ENCODE results near the gene STEAP2.

STEAP2 gene

GRCh38 chr7:90192876-90193750 lies 18.4 kb upstream of the STEAP2 start:
- no peak for DNase-seq (ENCODE audit: low spot score)

- DNase-seq (ENCODE audit: low spot score): no peak
Measured at GRCh38 chr7:90194911-90195809, 16.4 kb upstream of the STEAP2 start.

GRCh38 chr7:90201500-90202195 lies 9.9 kb upstream of the STEAP2 start:
- no peak for DNase-seq (ENCODE audit: low spot score)

- no peak for DNase-seq (ENCODE audit: low spot score)
Measured at GRCh38 chr7:90207956-90208355, 3.6 kb upstream of the STEAP2 start.

- DNase-seq (ENCODE audit: low spot score): no peak
Measured at GRCh38 chr7:90209776-90210175, 1.8 kb upstream of the STEAP2 start.

GRCh38 chr7:90210475-90210874 lies 1.1 kb upstream of the STEAP2 start:
- no peak for DNase-seq (ENCODE audit: low spot score)

GRCh38 chr7:90210981-90211380 lies 559 bp upstream of the STEAP2 start:
- DNase-seq (ENCODE audit: low spot score): peak; percentile 21

- DNase-seq (ENCODE audit: low spot score): no peak
Measured at GRCh38 chr7:90212149-90212495, 582 bp downstream of the STEAP2 start.

- no peak for DNase-seq (ENCODE audit: low spot score)
Measured at GRCh38 chr7:90213521-90213920, 2.0 kb downstream of the STEAP2 start.

GRCh38 chr7:90216080-90216674 lies 4.6 kb downstream of the STEAP2 start:
- no peak for DNase-seq (ENCODE audit: low spot score)

- DNase-seq (ENCODE audit: low spot score): no peak
Measured at GRCh38 chr7:90216771-90217170, 5.2 kb downstream of the STEAP2 start.

- DNase-seq (ENCODE audit: low spot score): no peak
Measured at GRCh38 chr7:90222390-90222789, 10.8 kb downstream of the STEAP2 start.

- no peak for DNase-seq (ENCODE audit: low spot score)
Measured at GRCh38 chr7:90222811-90223725, 11.5 kb downstream of the STEAP2 start.

- no peak for DNase-seq (ENCODE audit: low spot score)
Measured at GRCh38 chr7:90224195-90224594, 12.7 kb downstream of the STEAP2 start.

- DNase-seq (ENCODE audit: low spot score): no peak
Measured at GRCh38 chr7:90225181-90225580, 13.6 kb downstream of the STEAP2 start.

GRCh38 chr7:90225601-90226000 lies 14.1 kb downstream of the STEAP2 start:
- DNase-seq (ENCODE audit: low spot score): no peak

- DNase-seq (ENCODE audit: low spot score): no peak
Measured at GRCh38 chr7:90227259-90227658, 15.7 kb downstream of the STEAP2 start.

- no peak for DNase-seq (ENCODE audit: low spot score)
Measured at GRCh38 chr7:90229682-90230081, 18.1 kb downstream of the STEAP2 start.

- no peak for DNase-seq (ENCODE audit: low spot score)
Measured at GRCh38 chr7:90230834-90231233, 19.3 kb downstream of the STEAP2 start.

- DNase-seq (ENCODE audit: low spot score): no peak
Measured at GRCh38 chr7:90231304-90231703, 19.8 kb downstream of the STEAP2 start.

GRCh38 chr7:90232430-90232829 lies 20.9 kb downstream of the STEAP2 start:
- DNase-seq (ENCODE audit: low spot score): no peak

Data from RKO (cell line).